CD4-positive, alpha-beta T cell (primary cell): Measurements from ENCODE around the gene ZNF75A. TPM values are rescaled to one million over a fixed set of nuclear protein-coding genes. Genes with fewer than 3 reads are reported as not detected.

ENCODE experiments used
- ATAC-seq: fragments of 200-7000 bp; cut with Tn5 transposase; one replicate; pipeline ENCODE4 v1.10.0; 2022; ENCODE audit warnings: mild to moderate bottlenecking; ENCODE audit not compliant: poor library complexity
- CTCF ChIA-PET: fragments of 350-600 bp; sonication (Branson Sonifier 250); formaldehyde crosslinking; loops from one replicate; lab custom pipeline; 2021; ENCODE audit warnings: antibody characterized with exemption, inconsistent platforms; lab: Charles Lee
- POLR2A ChIA-PET: fragments of 350-600 bp; sonication (Branson Sonifier 250); formaldehyde crosslinking; loops from one replicate; lab custom pipeline; 2021; ENCODE audit warnings: antibody characterized with exemption, inconsistent platforms; lab: Charles Lee
- DNase-seq, 14 experiments: peaks; one replicate each; pipeline ENCODE4 v3.0.0-alpha.2; 2013 to 2020; ENCODE audit warnings: mixed read lengths in 2 of 14
- H3K27ac ChIP-seq, 2 donors: one replicate each; pipeline versions ENCODE4 v1.5.1 to v1.7.0; 2013; ENCODE audit warnings: low read length in 2 of 2, low read depth in 1 of 2, mild to moderate bottlenecking in 1 of 2
- H3K27me3 ChIP-seq, 2 experiments: 1 replicate in 1 of 2; 2 replicates in 1 of 2; pipeline versions ENCODE4 v1.6.1 to v1.7.0; 2013; ENCODE audit warnings: low read length in 2 of 2, control low read depth in 1 of 2, mild to moderate bottlenecking in 1 of 2, moderate library complexity in 1 of 2; ENCODE audit not compliant: insufficient read depth in 2 of 2, control insufficient read depth in 1 of 2
- H3K36me3 ChIP-seq: one replicate; pipeline ENCODE4 v1.6.1; 2013; ENCODE audit warnings: low read length, control low read depth; ENCODE audit not compliant: insufficient read depth
- H3K4me1 ChIP-seq: one replicate; pipeline ENCODE4 v1.6.1; 2013; ENCODE audit warnings: low read length, control low read depth; ENCODE audit not compliant: insufficient read depth
- H3K4me3 ChIP-seq: one replicate; pipeline ENCODE4 v1.5.1; 2013; ENCODE audit warnings: mild to moderate bottlenecking, low read length, moderate library complexity
- H3K9me3 ChIP-seq, 2 experiments: 1 replicate in 1 of 2; 2 replicates in 1 of 2; pipeline versions ENCODE4 v1.6.1 to v1.7.0; 2013; ENCODE audit warnings: low read length in 2 of 2, mild to moderate bottlenecking in 2 of 2, control low read depth in 1 of 2, moderate library complexity in 1 of 2; ENCODE audit not compliant: control insufficient read depth in 1 of 2, insufficient read depth in 1 of 2
- H3K27ac Mint-ChIP-seq: one replicate; pipeline ENCODE4 v1.8.0; 2020; ENCODE audit warnings: mixed read lengths
- H3K27me3 Mint-ChIP-seq: one replicate; pipeline ENCODE4 v1.8.0; 2021; ENCODE audit warnings: mixed read lengths
- H3K36me3 Mint-ChIP-seq: one replicate; pipeline ENCODE4 v1.8.0; 2021; ENCODE audit warnings: low read depth, mixed read lengths
- H3K4me1 Mint-ChIP-seq: one replicate; pipeline ENCODE4 v1.8.0; 2021; ENCODE audit warnings: low read depth, mixed read lengths
- H3K4me3 Mint-ChIP-seq: one replicate; pipeline ENCODE4 v1.8.0; 2020; ENCODE audit warnings: mild to moderate bottlenecking, mixed read lengths
- H3K9me3 Mint-ChIP-seq: one replicate; pipeline ENCODE4 v1.8.0; 2020; ENCODE audit warnings: mixed read lengths
- CTCF ChIP-seq: fragments of 200-600 bp; IDR thresholded peaks from one replicate; pipeline ENCODE4 v1.8.0; 2022; ENCODE audit warnings: antibody characterized with exemption, mild to moderate bottlenecking
- intact Hi-C, 2 experiments: fragments of 100-400 bp; cut with DNase I in 1 of 2; cut with micrococcal nuclease in 1 of 2; formaldehyde crosslinking; loops; one replicate each; pipeline versions ENCODE4 v1.15.1 to v1.9.0; 2023 to 2025; cut with DNase I, micrococcal nuclease
- total RNA-seq, 174 experiments: library from RNA in 2 of 174; stranded (reverse) in 2 of 174; gene quantifications; one replicate each; pipeline ENCODE4 v1.2.3 and lab custom pipeline; 2021 to 2026

Gene ZNF75A
- total RNA-seq, 2 experiments from 2014 or later, result 41.7 to 42.2 TPM

GRCh38 chr16:3347586-3347985, 42.3 kb downstream of the ZNF75A start:
- Mint-ChIP-seq H3K4me3 (no peak overlapping the region), H3K4me1 (no peaks in the 10 kb centered on the region), H3K36me3 (no peaks in the 10 kb centered on the region), H3K27ac (no peak overlapping the region), H3K9me3 (no peaks in the 10 kb centered on the region), H3K27me3 (no peaks in the 10 kb centered on the region)
- H3K4me3 ChIP-seq, result no peak overlapping the region
- no peak for TF ChIP-seq CTCF
- peaks cover 0 to 3% of the 10 kb centered on the region in 2 experiments for H3K9me3 ChIP-seq
- H3K4me1 ChIP-seq, result no peaks in the 10 kb centered on the region
- intact Hi-C loops, result no loop called here
- ChIA-PET POLR2A (no interaction called here), CTCF (no interaction called here)
- H3K27me3 ChIP-seq, result no peaks in the 10 kb centered on the region
- DNase-seq, result no peak
- H3K36me3 ChIP-seq, result no peaks in the 10 kb centered on the region
- ATAC-seq, result no peak
- H3K27ac ChIP-seq, result no peak overlapping the region

GRCh38 chr16:3348547-3349167, 43.4 kb downstream of the ZNF75A start:
- Mint-ChIP-seq H3K36me3 (no peaks in the 10 kb centered on the region), H3K27me3 (no peaks in the 10 kb centered on the region), H3K4me3 (no peak overlapping the region), H3K9me3 (no peaks in the 10 kb centered on the region), H3K27ac (no peak overlapping the region), H3K4me1 (no peaks in the 10 kb centered on the region)
- ChIA-PET POLR2A (no interaction called here), CTCF (no interaction called here)
- H3K9me3 ChIP-seq, result peaks cover 0 to 10% of the 10 kb centered on the region in 2 experiments
- DNase-seq, result no peak
- no peak overlapping the region for H3K4me3 ChIP-seq
- no peak for TF ChIP-seq CTCF
- H3K27me3 ChIP-seq, result no peaks in the 10 kb centered on the region
- no peak for ATAC-seq
- peaks cover 2% of the 10 kb centered on the region for H3K4me1 ChIP-seq
- no peaks in the 10 kb centered on the region for H3K36me3 ChIP-seq
- H3K27ac ChIP-seq, result no peak overlapping the region
- intact Hi-C loops, result no loop called here

GRCh38 chr16:3349175-3349574, 43.9 kb downstream of the ZNF75A start:
- Histone ChIP-seq H3K27me3 (no peaks in the 10 kb centered on the region), H3K4me3 (no peak overlapping the region), H3K9me3 (peaks cover 0 to 14% of the 10 kb centered on the region in 2 experiments), H3K27ac (no peak overlapping the region), H3K4me1 (peaks cover 6% of the 10 kb centered on the region), H3K36me3 (no peaks in the 10 kb centered on the region)
- CTCF ChIA-PET, result no interaction called here
- intact Hi-C loops, result no loop called here
- Mint-ChIP-seq H3K4me1 (peaks cover 2% of the 10 kb centered on the region), H3K27ac (no peak overlapping the region), H3K27me3 (no peaks in the 10 kb centered on the region), H3K36me3 (no peaks in the 10 kb centered on the region), H3K9me3 (no peaks in the 10 kb centered on the region), H3K4me3 (no peak overlapping the region)
- TF ChIP-seq CTCF, result no peak
- DNase-seq (no peak), ATAC-seq (no peak)
- POLR2A ChIA-PET, result no interaction called here
